A673 (cell line): ENCODE measurements around the gene FBN1. TPM values are rescaled to one million over a fixed set of nuclear protein-coding genes. Genes with fewer than 3 reads are reported as not detected.

Experiments
- BruUV-seq: library from RNA; stranded (reverse); fragments of 400-500 nt; replicated peaks from 2 replicates; lab custom pipeline; 2021; lab: Mats Ljungman, UMichigan
- CTCF ChIA-PET: fragments of 300-600 bp; sonication (Branson Sonifier 250); formaldehyde crosslinking; loops from one replicate; lab custom pipeline; 2022; ENCODE audit warnings: antibody characterized with exemption; lab: Charles Lee
- POLR2A ChIA-PET: fragments of 300-600 bp; sonication (Branson Sonifier 250); formaldehyde crosslinking; loops from one replicate; lab custom pipeline; 2022; ENCODE audit warnings: antibody characterized with exemption; ENCODE audit not compliant: low non-redundant PET; lab: Charles Lee
- DNase-seq: peaks from one replicate; pipeline ENCODE4 v3.0.0-alpha.2; 2015; ENCODE audit warnings: low spot score
- H3K27ac ChIP-seq: fragments of 200-600 bp; sonication (generic); 2 replicates; pipeline ENCODE4 v1.5.1; 2016; ENCODE audit warnings: mixed run types, low read depth, mild to moderate bottlenecking, mixed read lengths, antibody characterized with exemption, low read length; ENCODE audit not compliant: poor library complexity, severe bottlenecking
- H3K27me3 ChIP-seq: fragments of 200-600 bp; sonication (generic); replicated peaks from 2 replicates; pipeline ENCODE4 v1.6.1; 2017; ENCODE audit warnings: mixed run types, low read depth, mild to moderate bottlenecking, mixed read lengths, antibody characterized with exemption, low read length; ENCODE audit not compliant: insufficient read depth, poor library complexity
- H3K36me3 ChIP-seq: fragments of 200-600 bp; sonication (generic); 2 replicates; pipeline ENCODE4 v1.6.1; 2016; ENCODE audit warnings: mixed run types, mild to moderate bottlenecking, mixed read lengths, antibody characterized with exemption, low read length; ENCODE audit not compliant: insufficient read depth, poor library complexity, severe bottlenecking
- H3K4me1 ChIP-seq: fragments of 200-600 bp; sonication (generic); 2 replicates; pipeline ENCODE4 v1.6.1; 2017; ENCODE audit warnings: mixed run types, mild to moderate bottlenecking, mixed read lengths, antibody characterized with exemption, low read length; ENCODE audit not compliant: insufficient read depth, poor library complexity, severe bottlenecking
- H3K4me3 ChIP-seq: fragments of 200-600 bp; sonication (generic); 2 replicates; pipeline ENCODE4 v1.5.1; 2016; ENCODE audit warnings: low read depth, mixed run types, mild to moderate bottlenecking, mixed read lengths, low read length; ENCODE audit not compliant: poor library complexity, severe bottlenecking
- H3K9me3 ChIP-seq: fragments of 200-600 bp; sonication (generic); 2 replicates; pipeline ENCODE4 v1.6.1; 2016; ENCODE audit warnings: mixed run types, low read depth, mild to moderate bottlenecking, mixed read lengths, antibody characterized with exemption, low read length; ENCODE audit not compliant: poor library complexity, severe bottlenecking
- EZH2 ChIP-seq: fragments of 200-600 bp; sonication (generic); IDR thresholded peaks from 2 replicates; pipeline ENCODE4 v1.6.1; 2017; ENCODE audit warnings: borderline replicate concordance, low read depth, mild to moderate bottlenecking, mixed read lengths, antibody characterized with exemption, low read length; ENCODE audit not compliant: poor library complexity, severe bottlenecking
- intact Hi-C: fragments of 100-400 bp; cut with micrococcal nuclease; formaldehyde crosslinking; loops from one replicate; pipeline ENCODE4 v1.10.0; 2022; ENCODE audit not compliant: unreplicated experiment
- total RNA-seq: library from RNA; stranded (reverse); gene quantifications from 2 replicates; pipeline ENCODE4 v1.2.3, GENCODE V29; 2021
- TF ChIP-seq, protein P1 (sequence below): fragments of 300-800, 200-600 bp; sonication (generic); conservative IDR thresholded peaks from 2 replicates; pipeline ENCODE4 v1.5.1; 2017; ENCODE audit warnings: low read depth, mild to moderate bottlenecking, antibody characterized with exemption, low read length, moderate library complexity, mixed read lengths

FBN1 gene
- total RNA-seq, 1 experiment from 2014 or later = 25.4 TPM

DNA sequence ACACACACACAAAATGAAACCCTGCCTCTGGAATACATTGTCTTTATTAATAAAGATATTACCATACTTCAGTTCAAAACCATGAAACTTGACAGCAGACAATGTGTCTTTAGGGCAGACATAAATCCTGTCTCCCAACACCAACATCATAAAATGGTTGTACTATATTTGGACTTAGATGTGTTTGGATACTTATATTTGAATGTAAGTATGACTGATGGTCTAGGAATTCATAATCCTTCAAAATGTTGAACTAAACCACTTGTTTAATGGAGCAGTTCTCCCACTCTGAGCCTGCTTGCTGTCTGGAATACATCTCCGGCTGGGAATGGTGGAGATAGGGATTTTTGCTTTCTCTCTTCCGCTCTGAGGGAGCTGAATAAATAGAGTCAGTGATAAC is 10.6 kb downstream of the FBN1 start:
- ChIA-PET POLR2A (no interaction called here), CTCF (interaction anchor here (0.6 kb wide), 1 partner anchor 10 kb away, joined by 4 read pairs; no protein-coding TSS in a partner anchor)
- Histone ChIP-seq H3K9me3 (no peaks in the 10 kb centered on the region), H3K4me3 (no peak overlapping the region), H3K4me1 (peaks cover 18% of the 10 kb centered on the region), H3K27me3 (no peaks in the 10 kb centered on the region), H3K27ac (no peak overlapping the region), H3K36me3 (no peaks in the 10 kb centered on the region)
- peak; percentile 15 for DNase-seq
- TF ChIP-seq, protein P1, sequence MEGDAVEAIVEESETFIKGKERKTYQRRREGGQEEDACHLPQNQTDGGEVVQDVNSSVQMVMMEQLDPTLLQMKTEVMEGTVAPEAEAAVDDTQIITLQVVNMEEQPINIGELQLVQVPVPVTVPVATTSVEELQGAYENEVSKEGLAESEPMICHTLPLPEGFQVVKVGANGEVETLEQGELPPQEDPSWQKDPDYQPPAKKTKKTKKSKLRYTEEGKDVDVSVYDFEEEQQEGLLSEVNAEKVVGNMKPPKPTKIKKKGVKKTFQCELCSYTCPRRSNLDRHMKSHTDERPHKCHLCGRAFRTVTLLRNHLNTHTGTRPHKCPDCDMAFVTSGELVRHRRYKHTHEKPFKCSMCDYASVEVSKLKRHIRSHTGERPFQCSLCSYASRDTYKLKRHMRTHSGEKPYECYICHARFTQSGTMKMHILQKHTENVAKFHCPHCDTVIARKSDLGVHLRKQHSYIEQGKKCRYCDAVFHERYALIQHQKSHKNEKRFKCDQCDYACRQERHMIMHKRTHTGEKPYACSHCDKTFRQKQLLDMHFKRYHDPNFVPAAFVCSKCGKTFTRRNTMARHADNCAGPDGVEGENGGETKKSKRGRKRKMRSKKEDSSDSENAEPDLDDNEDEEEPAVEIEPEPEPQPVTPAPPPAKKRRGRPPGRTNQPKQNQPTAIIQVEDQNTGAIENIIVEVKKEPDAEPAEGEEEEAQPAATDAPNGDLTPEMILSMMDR = no peak
- TF ChIP-seq EZH2 = no peak
- intact Hi-C loops = no loop called here
- no TSS peak for BruUV-seq

DNA sequence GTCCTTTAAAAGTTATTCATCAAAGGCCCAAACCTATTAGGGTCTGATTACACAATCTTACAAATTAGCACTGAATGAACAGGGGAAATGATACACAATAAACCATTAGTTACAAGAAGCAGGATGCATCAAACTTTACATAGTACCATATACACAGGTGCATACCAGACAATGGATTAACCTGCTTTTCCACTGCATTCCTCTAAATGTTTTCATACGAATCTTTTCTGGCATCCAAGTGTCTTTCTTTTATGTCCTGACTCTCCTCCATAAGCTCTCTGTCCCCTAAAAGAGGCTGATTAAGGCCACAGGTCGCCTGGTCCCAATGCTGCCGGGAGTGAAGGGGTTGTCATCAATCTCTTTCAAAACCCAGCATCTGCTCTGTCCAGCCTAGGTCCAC is 11.4 kb downstream of the FBN1 start:
- DNase-seq = no peak
- TF ChIP-seq EZH2 = no peak
- TF ChIP-seq, protein P1 = no peak
- intact Hi-C loops = no loop called here
- ChIA-PET CTCF (interaction anchor here (0.6 kb wide), 1 partner anchor 10 kb away, joined by 4 read pairs; no protein-coding TSS in a partner anchor), POLR2A (no interaction called here)
- BruUV-seq = no TSS peak
- Histone ChIP-seq H3K36me3 (no peaks in the 10 kb centered on the region), H3K9me3 (no peaks in the 10 kb centered on the region), H3K27ac (no peak overlapping the region), H3K4me1 (peaks cover 20% of the 10 kb centered on the region), H3K27me3 (no peaks in the 10 kb centered on the region), H3K4me3 (no peak overlapping the region)

GRCh38 chr15:48632651-48633050 is 12.9 kb downstream of the FBN1 start:
- Histone ChIP-seq H3K4me1 (peaks cover 20% of the 10 kb centered on the region), H3K36me3 (no peaks in the 10 kb centered on the region), H3K4me3 (no peak overlapping the region), H3K27ac (no peak overlapping the region), H3K9me3 (no peaks in the 10 kb centered on the region), H3K27me3 (no peaks in the 10 kb centered on the region)
- CTCF ChIA-PET = no interaction called here
- DNase-seq = no peak
- POLR2A ChIA-PET = no interaction called here
- TF ChIP-seq, protein P1 = no peak
- TF ChIP-seq EZH2 = no peak
- intact Hi-C loops = no loop called here
- no TSS peak for BruUV-seq
